Peyer's patch (tissue), 4 donors: ENCODE data around the gene AP2B1. TPM values are rescaled to one million over a fixed set of nuclear protein-coding genes. Genes with fewer than 3 reads are reported as not detected.

Source experiments
- DNase-seq, 3 donors: peaks; one replicate each; pipeline ENCODE4 v3.0.0-alpha.2; 2017 to 2019
- H3K27ac ChIP-seq, 4 donors: fragments of 200-600 bp; sonication (generic); one replicate each; pipeline ENCODE4 v1.5.1; 2016 to 2019
- H3K27me3 ChIP-seq, 2 donors: fragments of 200-600 bp; sonication (generic); one replicate each; pipeline ENCODE4 v1.5.1; 2019
- H3K36me3 ChIP-seq, 3 donors: fragments of 200-600 bp; sonication (generic); one replicate each; pipeline ENCODE4 v1.5.1; 2016 to 2019
- H3K4me1 ChIP-seq, 4 donors: fragments of 200-600 bp; sonication (generic); one replicate each; pipeline ENCODE4 v1.5.1; 2016 to 2019
- H3K4me3 ChIP-seq, 4 donors: fragments of 200-600 bp; sonication (generic); 1 replicate in 3 of 4; 2 replicates in 1 of 4; pipeline ENCODE4 v1.5.1; 2016 to 2019; ENCODE audit warnings: mild to moderate bottlenecking in 1 of 4
- H3K9me3 ChIP-seq, 4 donors: fragments of 200-600 bp; sonication (generic); one replicate each; pipeline ENCODE4 v1.5.1; 2016 to 2019; ENCODE audit warnings: mild to moderate bottlenecking in 1 of 4
- POLR2A ChIP-seq, 2 donors: fragments of 450-650 bp; IDR thresholded peaks; one replicate each; pipeline ENCODE4 v1.5.1; 2017; ENCODE audit warnings: antibody characterized with exemption in 2 of 2, mild to moderate bottlenecking in 2 of 2, moderate library complexity in 2 of 2
- total RNA-seq, 4 donors: library from RNA; depleted of rRNA; stranded (reverse); fragments of >200 nt; gene quantifications; one replicate each; pipeline ENCODE4 v1.1.0, GENCODE V29; 2016
- TF ChIP-seq, protein P1 (sequence below), 6 experiments: fragments of 450-650 bp in 4 of 6; fragments of 200-600 bp in 2 of 6; sonication (generic) in 1 of 6; IDR thresholded peaks; one replicate each; pipeline ENCODE4 v1.5.1; 2017 to 2019; ENCODE audit warnings: antibody characterized with exemption in 6 of 6, mild to moderate bottlenecking in 3 of 6, moderate library complexity in 1 of 6

AP2B1 gene
- total RNA-seq, 4 donors from 2014 or later, result 46.2 to 75.3 (median 66.6) TPM

DNA sequence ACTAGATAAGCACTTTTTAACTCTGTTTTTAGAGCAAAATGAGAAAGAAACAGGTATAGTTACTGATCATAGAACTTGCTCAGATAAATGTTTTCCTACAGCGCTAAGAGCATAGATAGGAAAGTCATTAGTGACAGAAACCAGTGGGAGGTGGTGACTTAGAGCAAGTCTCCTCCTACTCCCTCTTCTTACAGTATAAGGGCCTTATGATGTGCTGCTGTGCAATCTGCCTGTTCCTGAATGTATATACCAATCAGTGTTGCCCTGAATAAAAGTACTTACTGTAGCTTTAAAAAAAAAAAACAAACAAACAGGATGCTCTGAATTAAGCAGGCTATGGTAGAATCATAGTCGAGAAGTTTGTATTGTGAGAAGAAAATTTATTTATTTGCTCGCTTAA, 121.0 kb downstream of the AP2B1 start:
- no peaks in the 10 kb centered on the region for H3K4me1 ChIP-seq
- no peaks in the 10 kb centered on the region for H3K27me3 ChIP-seq
- TF ChIP-seq POLR2A (IDR thresholded peaks at IDR 0.05), result no peak
- no peak overlapping the region for H3K27ac ChIP-seq
- H3K36me3 ChIP-seq, result peaks cover 0 to 18% (median 0%) of the 10 kb centered on the region in 3 donors
- no peaks in the 10 kb centered on the region for H3K9me3 ChIP-seq
- H3K4me3 ChIP-seq, result no peak overlapping the region
- no peak for DNase-seq

DNA sequence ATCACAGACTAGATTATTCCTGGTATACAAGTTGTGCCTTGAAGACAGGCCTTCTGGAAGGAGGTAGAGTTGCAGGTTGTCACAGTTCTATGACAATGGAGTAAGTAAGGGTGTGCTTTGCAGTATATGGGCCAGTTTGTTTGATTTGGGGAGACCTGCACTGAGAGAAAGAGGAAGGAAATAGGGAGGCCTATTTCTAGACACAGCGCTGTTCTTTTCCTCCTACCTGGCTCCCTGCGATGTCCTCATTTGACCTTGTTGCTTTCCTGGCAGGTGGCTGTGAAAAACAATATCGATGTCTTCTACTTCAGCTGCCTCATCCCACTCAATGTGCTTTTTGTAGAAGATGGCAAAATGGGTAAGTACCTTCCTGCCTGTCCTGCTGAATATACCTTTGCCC, 121.8 kb downstream of the AP2B1 start:
- DNase-seq, result no peak
- Histone ChIP-seq H3K4me3 (no peak overlapping the region), H3K4me1 (no peaks in the 10 kb centered on the region), H3K36me3 (peaks cover 0 to 25% (median 0%) of the 10 kb centered on the region in 3 donors), H3K27me3 (no peaks in the 10 kb centered on the region), H3K9me3 (no peaks in the 10 kb centered on the region), H3K27ac (no peak overlapping the region)
- TF ChIP-seq, protein P1, sequence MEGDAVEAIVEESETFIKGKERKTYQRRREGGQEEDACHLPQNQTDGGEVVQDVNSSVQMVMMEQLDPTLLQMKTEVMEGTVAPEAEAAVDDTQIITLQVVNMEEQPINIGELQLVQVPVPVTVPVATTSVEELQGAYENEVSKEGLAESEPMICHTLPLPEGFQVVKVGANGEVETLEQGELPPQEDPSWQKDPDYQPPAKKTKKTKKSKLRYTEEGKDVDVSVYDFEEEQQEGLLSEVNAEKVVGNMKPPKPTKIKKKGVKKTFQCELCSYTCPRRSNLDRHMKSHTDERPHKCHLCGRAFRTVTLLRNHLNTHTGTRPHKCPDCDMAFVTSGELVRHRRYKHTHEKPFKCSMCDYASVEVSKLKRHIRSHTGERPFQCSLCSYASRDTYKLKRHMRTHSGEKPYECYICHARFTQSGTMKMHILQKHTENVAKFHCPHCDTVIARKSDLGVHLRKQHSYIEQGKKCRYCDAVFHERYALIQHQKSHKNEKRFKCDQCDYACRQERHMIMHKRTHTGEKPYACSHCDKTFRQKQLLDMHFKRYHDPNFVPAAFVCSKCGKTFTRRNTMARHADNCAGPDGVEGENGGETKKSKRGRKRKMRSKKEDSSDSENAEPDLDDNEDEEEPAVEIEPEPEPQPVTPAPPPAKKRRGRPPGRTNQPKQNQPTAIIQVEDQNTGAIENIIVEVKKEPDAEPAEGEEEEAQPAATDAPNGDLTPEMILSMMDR (IDR thresholded peaks at IDR 0.05), result no peak
- TF ChIP-seq POLR2A (IDR thresholded peaks at IDR 0.05), result no peak

DNA sequence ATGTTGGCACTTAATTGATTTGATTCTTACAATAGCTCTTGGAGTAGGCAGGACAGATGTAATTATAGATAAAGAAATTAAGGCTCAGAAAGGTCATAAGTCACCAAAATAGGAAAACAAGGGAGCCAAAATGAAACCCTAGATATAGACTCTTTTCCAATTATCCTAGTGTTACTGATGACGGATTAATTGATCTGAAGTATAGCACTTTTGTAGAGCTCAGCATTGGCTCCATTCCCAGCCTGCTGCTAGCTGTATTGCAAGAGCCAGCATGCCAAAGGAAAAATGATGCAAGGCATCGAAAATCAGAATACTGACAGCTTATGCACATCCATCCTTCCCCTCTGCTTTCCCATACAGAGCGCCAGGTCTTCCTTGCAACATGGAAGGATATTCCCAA, 122.8 kb downstream of the AP2B1 start:
- Histone ChIP-seq H3K27me3 (no peaks in the 10 kb centered on the region), H3K4me1 (no peaks in the 10 kb centered on the region), H3K9me3 (no peaks in the 10 kb centered on the region), H3K4me3 (no peak overlapping the region), H3K36me3 (peaks cover 0 to 32% (median 0%) of the 10 kb centered on the region in 3 donors), H3K27ac (no peak overlapping the region)
- no peak for DNase-seq
- TF ChIP-seq POLR2A (IDR thresholded peaks at IDR 0.05), result no peak
- TF ChIP-seq, protein P1 (IDR thresholded peaks at IDR 0.05), result no peak

DNA sequence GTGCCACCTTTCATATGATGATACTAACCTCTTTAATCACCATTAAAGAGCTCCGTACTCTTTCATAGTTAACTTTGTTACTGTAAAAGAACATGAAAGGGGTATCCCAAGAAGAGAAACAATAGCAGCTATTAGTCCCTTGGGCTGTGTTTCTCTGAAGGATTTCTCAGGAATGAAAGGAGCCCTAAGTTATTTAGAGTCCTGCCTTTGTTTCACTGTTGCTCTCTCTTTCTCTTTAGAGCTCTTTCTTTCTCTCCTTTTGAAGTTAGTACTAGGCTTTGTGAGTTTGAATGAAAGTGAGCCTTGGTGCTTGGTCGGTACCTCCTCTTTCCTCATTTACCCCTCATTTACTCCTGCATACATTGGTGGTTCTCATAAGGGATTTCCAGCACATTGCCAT, 123.8 kb downstream of the AP2B1 start:
- H3K4me3 ChIP-seq, result no peak overlapping the region
- no peaks in the 10 kb centered on the region for H3K4me1 ChIP-seq
- H3K27me3 ChIP-seq, result no peaks in the 10 kb centered on the region
- no peak for DNase-seq
- H3K27ac ChIP-seq, result no peak overlapping the region
- H3K36me3 ChIP-seq, result peaks cover 0 to 39% (median 0%) of the 10 kb centered on the region in 3 donors
- TF ChIP-seq, protein P1 (IDR thresholded peaks at IDR 0.05), result no peak
- no peak for TF ChIP-seq POLR2A (IDR thresholded peaks at IDR 0.05)
- no peaks in the 10 kb centered on the region for H3K9me3 ChIP-seq

DNA sequence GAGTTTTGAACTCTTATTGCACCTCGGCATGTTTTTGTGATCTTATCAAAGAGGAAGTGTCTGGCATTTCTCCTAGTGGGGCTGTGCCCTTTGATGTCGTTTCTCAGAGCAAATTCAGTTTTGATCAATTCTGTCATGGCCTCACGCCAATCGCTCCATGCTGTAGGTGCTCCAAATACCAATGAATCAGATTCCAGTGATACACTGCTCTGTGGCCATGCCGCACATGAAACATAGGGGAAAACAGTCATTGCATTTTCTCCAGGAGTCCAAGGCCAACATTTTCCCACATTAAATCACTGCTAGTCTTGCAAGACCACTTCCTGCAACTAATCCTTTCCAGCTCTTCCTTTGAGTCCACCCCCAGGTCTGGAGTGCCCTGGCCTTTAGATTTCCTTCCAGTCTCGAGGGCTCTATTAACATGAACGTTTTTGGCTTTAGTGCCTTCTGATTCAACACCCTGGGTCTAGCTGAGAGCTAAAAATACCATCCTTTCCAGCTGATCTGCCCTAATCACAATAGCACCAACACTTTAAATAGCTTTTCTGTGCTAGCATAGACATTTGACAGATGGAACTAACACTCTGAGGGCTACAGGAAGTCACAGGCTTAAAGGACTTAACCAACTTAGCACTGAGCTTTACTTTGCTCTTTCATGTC, 126.1 kb downstream of the AP2B1 start:
- Histone ChIP-seq H3K9me3 (no peaks in the 10 kb centered on the region), H3K27ac (no peak overlapping the region), H3K27me3 (no peaks in the 10 kb centered on the region), H3K4me1 (no peaks in the 10 kb centered on the region), H3K36me3 (peaks cover 0 to 56% (median 0%) of the 10 kb centered on the region in 3 donors), H3K4me3 (no peak overlapping the region)
- DNase-seq, result no peak
- TF ChIP-seq, protein P1 (IDR thresholded peaks at IDR 0.05), result no peak
- TF ChIP-seq POLR2A (IDR thresholded peaks at IDR 0.05), result no peak

DNA sequence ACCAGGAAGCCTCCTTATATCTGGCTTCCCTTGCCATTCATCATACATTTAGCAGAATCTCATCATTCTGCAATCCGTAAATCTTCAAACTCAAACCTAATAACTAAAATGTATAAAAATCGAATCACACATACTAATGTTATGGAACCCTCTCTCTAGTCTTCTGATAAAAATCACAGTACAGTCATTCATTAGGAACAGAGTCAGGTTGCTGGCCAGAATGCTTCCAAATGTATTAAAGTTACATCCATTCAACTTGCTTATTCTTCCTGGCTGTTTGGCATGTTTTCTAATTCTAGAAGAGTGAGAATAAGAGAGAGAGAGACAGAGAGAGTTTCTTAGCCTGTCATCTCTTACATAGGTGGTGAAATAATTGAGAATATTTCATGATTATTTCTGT, 127.9 kb downstream of the AP2B1 start:
- TF ChIP-seq, protein P1 (IDR thresholded peaks at IDR 0.05), result no peak
- no peak for TF ChIP-seq POLR2A (IDR thresholded peaks at IDR 0.05)
- no peak for DNase-seq
- H3K36me3 ChIP-seq, result peaks cover 0 to 62% (median 0%) of the 10 kb centered on the region in 3 donors
- H3K4me3 ChIP-seq, result no peak overlapping the region
- H3K9me3 ChIP-seq, result no peaks in the 10 kb centered on the region
- no peak overlapping the region for H3K27ac ChIP-seq
- H3K27me3 ChIP-seq, result no peaks in the 10 kb centered on the region
- H3K4me1 ChIP-seq, result no peaks in the 10 kb centered on the region
